ENCODE measurements around the gene SFMBT2. TPM values are rescaled to one million over a fixed set of nuclear protein-coding genes. Genes with fewer than 3 reads are reported as not detected.

The SFMBT2 gene
- total and polyA plus RNA-seq, 10 of the 15 experiments (the other 5 are each of a cell fraction or from before 2014, with no cell fraction given): 2.8 to 29.6 (median 15.1) TPM

DNA sequence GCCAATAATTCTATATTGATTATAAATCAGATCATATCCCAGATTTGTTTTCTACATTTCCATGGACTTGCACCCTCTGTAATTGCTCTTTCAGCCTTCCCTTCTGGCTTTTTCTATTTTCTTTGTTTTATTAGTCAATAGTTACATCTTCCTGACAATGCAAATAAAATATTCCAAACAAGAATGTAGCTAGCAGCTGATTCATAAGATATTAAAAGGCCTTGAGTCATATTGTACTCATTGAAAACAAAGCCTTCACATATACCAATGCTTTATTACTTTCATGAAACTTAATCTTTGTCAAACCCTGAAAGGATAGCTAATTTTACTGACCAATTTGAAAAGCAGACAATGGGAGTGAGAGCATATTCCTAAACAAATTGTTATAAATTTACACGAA lies 10.7 kb upstream of the SFMBT2 start:
- SMC1A ChIA-PET (ENCODE audit: uncharacterized antibody, unreplicated experiment): interaction anchor here (0.9 to 3.7 kb wide), 8 partner anchors 8 to 290 kb away, joined by 3 to 24 read pairs (median 6); partner anchors contain the start of gene SFMBT2
- no peak for DNase-seq (ENCODE audit: low read depth, low spot score)
- H3K4me2 ChIP-seq (ENCODE audit: control insufficient read depth, insufficient read depth): no peak overlapping the region
- no TSS peak for BruUV-seq (replicated peaks)
- ATAC-seq: no peak
- no peaks in the 10 kb centered on the region for H4K20me1 ChIP-seq (ENCODE audit: control insufficient read depth, insufficient read depth)
- TF ChIP-seq CEBPB (IDR thresholded peaks at IDR 0.05; ENCODE audit: borderline replicate concordance in 1 of 2, low read depth in 2 of 2, low read length in 2 of 2) (no peak), CBX5 (IDR thresholded peaks at IDR 0.05; ENCODE audit: low read depth) (no peak), SREBF2 (IDR thresholded peaks at IDR 0.05; ENCODE audit: low read length) (no peak)
- intact Hi-C loops (cut with micrococcal nuclease; ENCODE audit: unreplicated experiment): no loop called here
- WGBS (ENCODE audit: insufficient coverage, insufficient replicate concordance, low lambda C conversion rate, missing lambda C conversion rate): 0% methylated on average over 1 of the region's 1 CpG
- H3K27me3 ChIP-seq (replicated peaks in 1 of 2; ENCODE audit: control insufficient read depth in 2 of 2, insufficient read depth in 2 of 2, low read length in 1 of 2): no peaks in the 10 kb centered on the region
- no peak overlapping the region for H3K27ac ChIP-seq (ENCODE audit: control insufficient read depth, insufficient read depth)
- no peak overlapping the region for H3K9ac ChIP-seq (ENCODE audit: control insufficient read depth, insufficient read depth, low read length)
- CTCF ChIA-PET: interaction anchor here (0.7 to 1.3 kb wide), 5 partner anchors 63 to 503 kb away, joined by 3 to 4 read pairs (median 3); no protein-coding TSS in a partner anchor
- H3K9me3 ChIP-seq (replicated peaks; ENCODE audit: control insufficient read depth, insufficient read depth, low read length): no peaks in the 10 kb centered on the region
- no peak overlapping the region for H3K4me3 ChIP-seq
- POLR2A ChIA-PET: interaction anchor here (0.7 to 3.5 kb wide), 2 partner anchors 11 to 12 kb away, joined by 3 to 23 read pairs; partner anchors contain the start of gene SFMBT2
- no peaks in the 10 kb centered on the region for H3K36me3 ChIP-seq (ENCODE audit: control insufficient read depth in 2 of 2, insufficient read depth in 2 of 2, low read length in 1 of 2)
- H3K79me2 ChIP-seq (ENCODE audit: control insufficient read depth, insufficient read depth, low read length): no peaks in the 10 kb centered on the region
- in situ Hi-C loops (cut with MboI): loop anchor here (25.0 kb wide), 1 partner anchor 759 kb away; no protein-coding TSS in a partner anchor
- no peak overlapping the region for H2AFZ ChIP-seq (ENCODE audit: control insufficient read depth, low read depth, low read length)
- RAD21 ChIA-PET (ENCODE audit: unreplicated experiment): interaction anchor here (0.8 to 3.0 kb wide), 3 partner anchors 11 to 104 kb away, joined by 3 to 13 read pairs (median 10); partner anchors contain the start of gene SFMBT2
- H3K4me1 ChIP-seq (ENCODE audit: control insufficient read depth, insufficient read depth, low read length): peaks cover 5% of the 10 kb centered on the region
- no peak for FAIRE-seq

DNA sequence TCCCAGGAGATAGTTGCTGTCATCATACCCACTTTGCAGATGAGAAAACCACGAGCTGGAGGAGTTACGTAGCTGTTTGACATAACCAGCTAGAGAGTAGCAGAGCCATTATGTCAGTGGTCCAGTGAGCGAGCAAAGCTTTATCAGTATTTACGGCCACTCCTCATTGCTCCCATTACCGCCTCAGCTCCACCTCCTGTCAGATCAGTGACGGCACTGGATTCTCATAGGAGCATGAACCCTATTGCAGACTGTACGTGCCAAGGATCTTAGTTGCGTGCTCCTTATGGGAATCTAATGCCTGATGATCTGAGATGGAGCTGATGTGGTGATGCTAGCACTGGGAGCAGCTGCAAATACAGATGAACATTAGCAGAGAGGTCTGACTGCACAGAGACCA lies 9.2 kb upstream of the SFMBT2 start:
- CTCF ChIA-PET: interaction anchor here (0.9 to 5.9 kb wide), 13 partner anchors 9 to 500 kb away, joined by 3 to 51 read pairs (median 4); no protein-coding TSS in a partner anchor
- FAIRE-seq: no peak
- WGBS (ENCODE audit: insufficient coverage, insufficient replicate concordance, low lambda C conversion rate, missing lambda C conversion rate): 91% methylated on average over 8 of the region's 8 CpGs
- SMC1A ChIA-PET (ENCODE audit: uncharacterized antibody, unreplicated experiment): interaction anchor here (0.9 to 5.0 kb wide), 13 partner anchors 9 to 500 kb away, joined by 3 to 25 read pairs (median 6); partner anchors contain the start of gene SFMBT2
- Histone ChIP-seq H2AFZ (ENCODE audit: control insufficient read depth, low read depth, low read length) (no peak overlapping the region), H4K20me1 (ENCODE audit: control insufficient read depth, insufficient read depth) (no peaks in the 10 kb centered on the region), H3K9me3 (replicated peaks; ENCODE audit: control insufficient read depth, insufficient read depth, low read length) (no peaks in the 10 kb centered on the region), H3K27me3 (replicated peaks in 1 of 2; ENCODE audit: control insufficient read depth in 2 of 2, insufficient read depth in 2 of 2, low read length in 1 of 2) (no peaks in the 10 kb centered on the region), H3K4me3 (no peak overlapping the region), H3K4me1 (ENCODE audit: control insufficient read depth, insufficient read depth, low read length) (peaks cover 5% of the 10 kb centered on the region), H3K4me2 (ENCODE audit: control insufficient read depth, insufficient read depth) (no peak overlapping the region), H3K27ac (ENCODE audit: control insufficient read depth, insufficient read depth) (no peak overlapping the region), H3K9ac (ENCODE audit: control insufficient read depth, insufficient read depth, low read length) (no peak overlapping the region), H3K79me2 (ENCODE audit: control insufficient read depth, insufficient read depth, low read length) (no peaks in the 10 kb centered on the region), H3K36me3 (ENCODE audit: control insufficient read depth in 2 of 2, insufficient read depth in 2 of 2, low read length in 1 of 2) (no peaks in the 10 kb centered on the region)
- in situ Hi-C loops (cut with MboI): loop anchor here (5.0 to 25.0 kb wide), 3 partner anchors 298 to 758 kb away; no protein-coding TSS in a partner anchor
- intact Hi-C loops (cut with micrococcal nuclease; ENCODE audit: unreplicated experiment): no loop called here
- RAD21 ChIA-PET (ENCODE audit: unreplicated experiment): interaction anchor here (0.8 to 3.0 kb wide), 8 partner anchors 10 to 299 kb away, joined by 3 to 13 read pairs (median 4); partner anchors contain the start of gene SFMBT2
- DNase-seq (ENCODE audit: low read depth, low spot score): no peak
- POLR2A ChIA-PET: interaction anchor here (0.7 to 3.5 kb wide), 3 partner anchors 10 to 36 kb away, joined by 3 to 23 read pairs (median 5); partner anchors contain the start of gene SFMBT2
- no TSS peak for BruUV-seq (replicated peaks)
- no peak for ATAC-seq
- TF ChIP-seq, protein P1, sequence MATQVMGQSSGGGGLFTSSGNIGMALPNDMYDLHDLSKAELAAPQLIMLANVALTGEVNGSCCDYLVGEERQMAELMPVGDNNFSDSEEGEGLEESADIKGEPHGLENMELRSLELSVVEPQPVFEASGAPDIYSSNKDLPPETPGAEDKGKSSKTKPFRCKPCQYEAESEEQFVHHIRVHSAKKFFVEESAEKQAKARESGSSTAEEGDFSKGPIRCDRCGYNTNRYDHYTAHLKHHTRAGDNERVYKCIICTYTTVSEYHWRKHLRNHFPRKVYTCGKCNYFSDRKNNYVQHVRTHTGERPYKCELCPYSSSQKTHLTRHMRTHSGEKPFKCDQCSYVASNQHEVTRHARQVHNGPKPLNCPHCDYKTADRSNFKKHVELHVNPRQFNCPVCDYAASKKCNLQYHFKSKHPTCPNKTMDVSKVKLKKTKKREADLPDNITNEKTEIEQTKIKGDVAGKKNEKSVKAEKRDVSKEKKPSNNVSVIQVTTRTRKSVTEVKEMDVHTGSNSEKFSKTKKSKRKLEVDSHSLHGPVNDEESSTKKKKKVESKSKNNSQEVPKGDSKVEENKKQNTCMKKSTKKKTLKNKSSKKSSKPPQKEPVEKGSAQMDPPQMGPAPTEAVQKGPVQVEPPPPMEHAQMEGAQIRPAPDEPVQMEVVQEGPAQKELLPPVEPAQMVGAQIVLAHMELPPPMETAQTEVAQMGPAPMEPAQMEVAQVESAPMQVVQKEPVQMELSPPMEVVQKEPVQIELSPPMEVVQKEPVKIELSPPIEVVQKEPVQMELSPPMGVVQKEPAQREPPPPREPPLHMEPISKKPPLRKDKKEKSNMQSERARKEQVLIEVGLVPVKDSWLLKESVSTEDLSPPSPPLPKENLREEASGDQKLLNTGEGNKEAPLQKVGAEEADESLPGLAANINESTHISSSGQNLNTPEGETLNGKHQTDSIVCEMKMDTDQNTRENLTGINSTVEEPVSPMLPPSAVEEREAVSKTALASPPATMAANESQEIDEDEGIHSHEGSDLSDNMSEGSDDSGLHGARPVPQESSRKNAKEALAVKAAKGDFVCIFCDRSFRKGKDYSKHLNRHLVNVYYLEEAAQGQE (IDR thresholded peaks at IDR 0.05; ENCODE audit: low read depth, low read length): no peak
- TF ChIP-seq MEF2A (IDR thresholded peaks at IDR 0.05; ENCODE audit: insufficient read depth, low read depth, low read length): no peak
- no peak for TF ChIP-seq BHLHE40 (IDR thresholded peaks at IDR 0.05; ENCODE audit: borderline replicate concordance in 1 of 2, low read depth in 2 of 2, low read length in 1 of 2)
- TF ChIP-seq TAF1 (IDR thresholded peaks at IDR 0.05; ENCODE audit: borderline replicate concordance, low read depth, low read length): no peak
- no peak for TF ChIP-seq SMARCA5 (IDR thresholded peaks at IDR 0.05)
- no peak for TF ChIP-seq HDAC6 (IDR thresholded peaks at IDR 0.05; ENCODE audit: unreplicated experiment)
